Common myeloid progenitor, CD34-positive (primary cell): Measurements from ENCODE around the gene ARHGAP22.

Experiments
- CTCF ChIA-PET: fragments of 350-600 bp; sonication (Branson Sonifier 250); formaldehyde crosslinking; loops from one replicate; lab custom pipeline; 2021; ENCODE audit warnings: antibody characterized with exemption; lab: Charles Lee
- POLR2A ChIA-PET: fragments of 350-600 bp; sonication (Branson Sonifier 250); formaldehyde crosslinking; loops from one replicate; lab custom pipeline; 2021; ENCODE audit warnings: antibody characterized with exemption; lab: Charles Lee
- DNase-seq, 3 donors: peaks; one replicate each; pipeline versions ENCODE4 v3.0.0 to v3.0.0-alpha.2; 2013
- H3K27ac ChIP-seq, 2 experiments: 1 replicate in 1 of 2; 2 replicates in 1 of 2; pipeline ENCODE4 v1.7.0; 2013; ENCODE audit warnings: inconsistent platforms in 2 of 2, low read length in 2 of 2, mild to moderate bottlenecking in 2 of 2, low read depth in 1 of 2, moderate library complexity in 1 of 2; ENCODE audit not compliant: severe bottlenecking in 2 of 2, insufficient read depth in 1 of 2, poor library complexity in 1 of 2
- H3K27me3 ChIP-seq, 5 experiments: replicated peaks in 2 of 5; 1 replicate in 3 of 5; 2 replicates in 2 of 5; pipeline versions ENCODE4 v1.6.1 to v1.7.0; 2013; ENCODE audit warnings: low read length in 4 of 5, mild to moderate bottlenecking in 2 of 5, moderate library complexity in 2 of 5, inconsistent platforms in 1 of 5; ENCODE audit not compliant: insufficient read depth in 5 of 5, control insufficient read depth in 4 of 5
- H3K36me3 ChIP-seq, 4 experiments: 1 replicate in 2 of 4; 2 replicates in 2 of 4; pipeline versions ENCODE4 v1.6.1 to v1.7.0; 2013; ENCODE audit warnings: low read length in 3 of 4, control low read depth in 1 of 4, mild to moderate bottlenecking in 1 of 4; ENCODE audit not compliant: control insufficient read depth in 4 of 4, insufficient read depth in 4 of 4
- H3K4me1 ChIP-seq, 4 experiments: 1 replicate in 3 of 4; 2 replicates in 1 of 4; pipeline versions ENCODE4 v1.6.1 to v1.7.1; 2013; ENCODE audit warnings: low read length in 3 of 4, mild to moderate bottlenecking in 3 of 4, control low read depth in 1 of 4, inconsistent platforms in 1 of 4, moderate library complexity in 1 of 4; ENCODE audit not compliant: control insufficient read depth in 4 of 4, insufficient read depth in 4 of 4; ENCODE audit errors: control extremely low read depth in 1 of 4
- H3K4me3 ChIP-seq, 7 experiments: 1 replicate in 4 of 7; 2 replicates in 3 of 7; pipeline versions ENCODE4 v1.5.1 to v1.7.0; 2013; ENCODE audit warnings: mild to moderate bottlenecking in 7 of 7, low read length in 6 of 7, moderate library complexity in 6 of 7, inconsistent platforms in 2 of 7, low read depth in 2 of 7, control low read depth in 1 of 7; ENCODE audit not compliant: insufficient read depth in 4 of 7, control insufficient read depth in 1 of 7; ENCODE audit errors: extremely low read depth in 1 of 7
- H3K9me3 ChIP-seq, 5 experiments: 1 replicate in 4 of 5; 2 replicates in 1 of 5; pipeline versions ENCODE4 v1.6.1 to v1.7.1; 2013; ENCODE audit warnings: low read length in 4 of 5, mild to moderate bottlenecking in 2 of 5, inconsistent platforms in 1 of 5, low read depth in 1 of 5, moderate library complexity in 1 of 5; ENCODE audit not compliant: control insufficient read depth in 4 of 5, insufficient read depth in 2 of 5; ENCODE audit errors: control extremely low read depth in 1 of 5
- WGBS: methylation state at CpG from one replicate; pipeline ENCODE4 v1.1.5; 2013; ENCODE audit not compliant: insufficient coverage; 5-methylcytosine and 5-hydroxymethylcytosine counted together

The ARHGAP22 gene

DNA sequence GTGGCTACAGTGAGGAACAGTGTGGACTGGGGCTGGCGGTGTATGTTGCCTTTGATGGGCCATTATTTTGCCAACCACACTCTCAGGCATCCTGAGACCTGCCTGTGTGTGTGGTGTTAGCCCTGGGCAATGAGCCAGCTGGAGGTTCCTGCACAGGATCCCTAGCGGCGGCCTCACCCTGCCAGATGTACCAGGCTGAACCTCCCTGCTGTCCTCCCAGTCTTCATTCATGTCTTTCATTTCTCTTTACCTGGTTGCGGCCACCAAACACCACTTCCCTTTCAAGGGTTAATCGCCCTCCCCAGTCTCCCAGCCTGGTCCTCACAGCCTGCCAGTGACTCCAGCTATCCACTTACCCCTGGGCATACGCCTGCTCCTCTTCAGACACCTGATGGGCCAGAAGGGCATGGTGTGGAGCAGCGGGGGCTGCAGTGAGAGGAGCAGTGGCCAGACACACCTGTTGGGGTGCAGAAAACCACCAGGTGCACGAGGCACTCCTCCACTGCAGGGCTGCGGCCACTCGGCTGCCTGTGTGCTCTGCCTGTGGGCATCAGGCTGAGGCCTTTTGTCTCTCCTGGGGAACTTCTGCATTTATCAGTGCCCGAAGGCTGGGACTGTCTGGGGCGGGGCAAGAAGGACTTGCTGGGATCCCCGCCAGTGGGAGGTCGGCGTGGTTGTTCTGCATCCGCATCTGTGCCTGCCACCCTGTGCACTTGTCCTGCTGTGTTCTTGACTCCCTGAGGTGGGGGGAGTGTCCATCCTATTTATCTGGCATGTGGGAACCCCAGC, 111.6 kb downstream of the ARHGAP22 start:
- H3K27me3 ChIP-seq = no peaks in the 10 kb centered on the region
- H3K4me1 ChIP-seq = peaks cover 11 to 93% (median 79%) of the 10 kb centered on the region in 4 experiments
- H3K9me3 ChIP-seq = no peaks in the 10 kb centered on the region
- peak overlapping the region in 1 of 2 experiments; percentile 59 for H3K27ac ChIP-seq
- peak; percentile 76 to 94 (median 91) for DNase-seq
- ChIA-PET CTCF (interaction anchor here (1.0 to 32.7 kb wide), 9 partner anchors 5 to 48 kb away, joined by 4 to 615 read pairs (median 11); no protein-coding TSS in a partner anchor), POLR2A (interaction anchor here (0.6 to 1.6 kb wide), 5 partner anchors 9 to 111 kb away, joined by 4 to 7 read pairs (median 6); no protein-coding TSS in a partner anchor)
- H3K36me3 ChIP-seq = peaks cover 2 to 18% (median 11%) of the 10 kb centered on the region in 4 experiments
- 0% methylated on average over 13 of the region's 16 CpGs for WGBS
- peak overlapping the region in 6 of 7 experiments; percentile 16 to 76 (median 62) for H3K4me3 ChIP-seq

DNA sequence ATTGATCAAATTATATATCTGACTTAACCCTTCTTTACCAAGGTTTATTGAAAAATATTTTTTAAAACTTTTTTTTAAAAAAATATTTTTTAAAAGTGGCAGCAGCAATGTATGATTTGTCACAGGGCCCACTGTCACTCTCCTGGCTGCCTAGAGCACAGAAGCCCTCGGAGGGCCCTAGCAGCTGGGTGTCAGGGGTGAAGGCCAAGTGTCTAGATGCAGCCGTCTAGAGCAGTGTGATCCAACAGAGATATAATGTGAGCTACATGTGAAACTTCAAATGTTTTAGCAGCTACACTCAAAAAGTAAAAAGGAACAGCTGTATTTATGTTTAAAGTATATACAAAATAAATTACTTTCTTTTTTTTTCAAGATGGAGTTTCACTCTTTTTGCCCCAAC, 112.7 kb downstream of the ARHGAP22 start:
- H3K36me3 ChIP-seq = peaks cover 2 to 27% (median 19%) of the 10 kb centered on the region in 4 experiments
- peaks cover 11 to 82% (median 68%) of the 10 kb centered on the region in 4 experiments for H3K4me1 ChIP-seq
- peaks cover 0 to 4% (median 0%) of the 10 kb centered on the region in 5 experiments for H3K9me3 ChIP-seq
- peak overlapping the region in 1 of 2 experiments; percentile 70 for H3K27ac ChIP-seq
- no peaks in the 10 kb centered on the region for H3K27me3 ChIP-seq
- 14% methylated on average over 1 of the region's 2 CpGs for WGBS
- ChIA-PET CTCF (interaction anchor here (1.0 to 32.7 kb wide), 6 partner anchors 6 to 50 kb away, joined by 3 to 615 read pairs (median 8); no protein-coding TSS in a partner anchor), POLR2A (interaction anchor here (0.8 to 1.3 kb wide), 5 partner anchors 10 to 29 kb away, joined by 3 to 6 read pairs (median 4); no protein-coding TSS in a partner anchor)
- no peak for DNase-seq
- H3K4me3 ChIP-seq = peak overlapping the region in 5 of 7 experiments; percentile 55 to 76 (median 65)

DNA sequence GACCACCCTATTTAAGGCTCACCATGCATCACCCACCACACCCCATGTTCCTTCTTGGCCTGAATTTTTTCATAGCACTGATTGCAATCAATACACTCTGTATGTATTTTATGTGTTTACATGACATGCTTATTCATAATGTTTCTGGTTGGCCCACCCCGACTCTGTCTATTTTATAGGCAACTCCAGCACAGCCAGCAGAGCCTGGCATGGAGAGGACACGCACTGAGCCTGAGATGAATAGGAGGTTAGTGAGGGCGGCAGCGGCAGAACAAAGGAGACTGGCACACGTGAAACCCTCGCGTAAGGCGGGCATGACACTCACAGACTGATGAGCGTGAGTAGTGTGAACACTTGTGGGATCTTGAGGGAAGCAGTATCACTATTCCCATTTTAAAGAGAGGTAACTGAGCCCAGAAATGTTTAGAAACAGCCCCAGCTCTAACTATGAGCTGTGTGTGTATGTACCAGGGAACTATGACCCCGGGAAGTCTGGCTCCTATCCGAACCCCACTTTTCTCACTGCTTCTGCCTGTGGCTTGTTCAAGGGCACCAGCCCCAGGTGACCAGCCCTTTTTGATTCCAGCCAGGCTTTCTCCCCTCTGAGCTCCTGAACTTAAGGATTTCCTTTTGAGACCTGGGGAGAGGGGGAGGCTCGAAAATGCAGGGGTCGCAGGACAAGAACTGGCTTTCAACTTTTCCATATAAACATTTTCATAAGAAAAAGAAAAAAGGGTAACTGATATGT, 113.3 kb downstream of the ARHGAP22 start:
- ChIA-PET CTCF (interaction anchor here (1.0 to 32.7 kb wide), 6 partner anchors 7 to 49 kb away, joined by 3 to 615 read pairs (median 8); no protein-coding TSS in a partner anchor), POLR2A (interaction anchor here (0.7 to 1.3 kb wide), 6 partner anchors 10 to 28 kb away, joined by 3 to 6 read pairs (median 4); no protein-coding TSS in a partner anchor)
- WGBS = 84% methylated on average over 11 of the region's 13 CpGs
- Histone ChIP-seq H3K4me1 (peaks cover 11 to 76% (median 62%) of the 10 kb centered on the region in 4 experiments), H3K36me3 (peaks cover 2 to 29% (median 23%) of the 10 kb centered on the region in 4 experiments), H3K9me3 (peaks cover 0 to 9% (median 3%) of the 10 kb centered on the region in 5 experiments), H3K4me3 (peak overlapping the region in 4 of 7 experiments; percentile 45 to 76 (median 60)), H3K27me3 (no peaks in the 10 kb centered on the region), H3K27ac (peak overlapping the region in 1 of 2 experiments; percentile 70)
- DNase-seq = no peak

DNA sequence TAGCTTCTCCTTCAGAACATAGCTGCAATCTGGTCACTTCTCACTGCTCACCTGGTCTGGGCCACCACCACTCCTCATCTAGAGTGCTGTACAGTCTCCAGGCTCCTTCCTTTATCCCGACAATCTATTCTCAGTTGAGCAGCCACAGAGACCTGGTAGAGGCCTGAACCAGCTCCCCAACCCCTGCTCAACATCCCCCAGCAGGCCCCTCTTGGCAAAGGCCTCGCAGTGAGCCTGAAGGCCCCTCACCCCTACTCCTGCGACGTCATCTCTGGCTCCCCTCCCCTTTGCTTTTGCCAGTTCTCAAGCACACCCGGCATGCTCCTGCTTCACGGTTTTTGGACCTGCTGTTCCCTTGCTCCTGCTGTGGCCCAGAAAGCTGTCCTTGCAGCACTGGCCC, 113.9 kb downstream of the ARHGAP22 start:
- Histone ChIP-seq H3K36me3 (peaks cover 2 to 26% (median 21%) of the 10 kb centered on the region in 4 experiments), H3K27ac (peak overlapping the region in 1 of 2 experiments; percentile 70), H3K27me3 (no peaks in the 10 kb centered on the region), H3K4me1 (peaks cover 11 to 70% (median 56%) of the 10 kb centered on the region in 4 experiments), H3K4me3 (peak overlapping the region in 4 of 7 experiments; percentile 45 to 76 (median 45)), H3K9me3 (peaks cover 0 to 10% (median 3%) of the 10 kb centered on the region in 5 experiments)
- ChIA-PET POLR2A (interaction anchor here (0.8 kb wide), 1 partner anchor 10 kb away, joined by 4 read pairs; no protein-coding TSS in a partner anchor), CTCF (interaction anchor here (32.1 to 32.7 kb wide), 2 partner anchors 8 kb away, joined by 615 read pairs; no protein-coding TSS in a partner anchor)
- WGBS = 76% methylated on average over 4 of the region's 6 CpGs
- peak in 1 of 3 donors; percentile 42 for DNase-seq

DNA sequence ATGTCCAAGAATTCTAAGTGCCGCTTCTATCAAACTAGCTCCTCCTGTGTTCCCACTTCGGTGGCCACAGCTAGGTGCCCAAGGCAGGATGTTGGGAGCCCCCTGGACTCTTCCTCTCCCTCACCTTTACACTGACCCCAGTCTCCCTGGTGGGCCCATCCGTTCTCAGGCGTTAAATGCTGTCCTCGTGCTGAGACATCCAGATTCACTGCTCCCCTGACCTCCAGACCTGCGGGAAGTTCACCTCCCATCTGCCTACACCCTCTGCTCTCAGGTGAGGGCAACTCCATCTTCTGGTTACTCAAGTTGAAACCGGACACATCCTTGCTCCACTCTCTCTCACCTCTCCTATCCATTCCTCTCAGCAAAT, 114.3 kb downstream of the ARHGAP22 start:
- Histone ChIP-seq H3K9me3 (peaks cover 0 to 10% (median 3%) of the 10 kb centered on the region in 5 experiments), H3K27me3 (no peaks in the 10 kb centered on the region), H3K27ac (peak overlapping the region in 1 of 2 experiments; percentile 70), H3K36me3 (peaks cover 2 to 26% (median 21%) of the 10 kb centered on the region in 4 experiments), H3K4me3 (peak overlapping the region in 3 of 7 experiments; percentile 45 to 76 (median 45)), H3K4me1 (peaks cover 11 to 69% (median 52%) of the 10 kb centered on the region in 4 experiments)
- ChIA-PET CTCF (interaction anchor here (0.6 to 32.7 kb wide), 5 partner anchors 8 to 180 kb away, joined by 3 to 615 read pairs (median 6); no protein-coding TSS in a partner anchor), POLR2A (interaction anchor here (0.8 kb wide), 1 partner anchor 10 kb away, joined by 4 read pairs; no protein-coding TSS in a partner anchor)
- DNase-seq = no peak
- WGBS = 96% methylated on average over 7 of the region's 7 CpGs

DNA sequence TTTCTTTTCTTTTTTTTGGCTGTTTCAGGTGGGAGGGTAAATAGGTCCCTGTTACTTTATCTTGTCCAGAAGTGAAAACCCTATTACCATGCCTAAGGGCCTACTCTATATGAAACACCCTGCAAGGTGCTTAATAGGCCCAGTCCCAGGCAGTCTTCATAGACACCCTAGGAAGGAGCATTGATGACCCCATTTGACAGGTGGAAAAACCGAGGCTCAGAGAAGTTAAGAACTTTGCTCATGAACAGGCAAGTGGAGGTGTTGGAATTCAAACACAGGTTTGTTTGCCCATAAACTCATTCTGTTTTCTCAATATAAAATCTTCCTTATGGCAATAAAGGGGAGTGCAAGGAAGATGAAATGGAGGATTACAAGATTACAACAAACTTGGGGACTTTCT, 115.8 kb downstream of the ARHGAP22 start:
- Histone ChIP-seq H3K27ac (no peak overlapping the region), H3K27me3 (no peaks in the 10 kb centered on the region), H3K9me3 (peaks cover 0 to 10% (median 3%) of the 10 kb centered on the region in 5 experiments), H3K36me3 (peaks cover 2 to 26% (median 21%) of the 10 kb centered on the region in 4 experiments), H3K4me3 (no peak overlapping the region), H3K4me1 (peaks cover 12 to 65% (median 42%) of the 10 kb centered on the region in 4 experiments)
- no peak for DNase-seq
- CTCF ChIA-PET = interaction anchor here (1.4 to 32.7 kb wide), 4 partner anchors 7 to 44 kb away, joined by 4 to 615 read pairs (median 310); no protein-coding TSS in a partner anchor
- POLR2A ChIA-PET = no interaction called here
- WGBS = no CpG with 5 or more reads among the region's 1 CpG
